Erythroblast (primary cell): ENCODE results near the gene ZNF189.
A peak's percentile ranks its signal among the peaks of the same experiment; 100 is the strongest.

ENCODE experiments used
- DNase-seq, 2 experiments: peaks; one replicate each; lab custom pipeline; 2025; lab: John Stamatoyannopoulos, UW
- GATA1 ChIP-seq: IDR thresholded peaks from 2 replicates; pipeline ENCODE4 v1.6.1; 2011; ENCODE audit warnings: low read depth, mild to moderate bottlenecking, control low read depth, low read length, moderate library complexity
- POLR2A ChIP-seq: IDR thresholded peaks from 2 replicates; pipeline ENCODE4 v1.6.1; 2011; ENCODE audit warnings: mild to moderate bottlenecking, low read length

ZNF189 gene

DNA sequence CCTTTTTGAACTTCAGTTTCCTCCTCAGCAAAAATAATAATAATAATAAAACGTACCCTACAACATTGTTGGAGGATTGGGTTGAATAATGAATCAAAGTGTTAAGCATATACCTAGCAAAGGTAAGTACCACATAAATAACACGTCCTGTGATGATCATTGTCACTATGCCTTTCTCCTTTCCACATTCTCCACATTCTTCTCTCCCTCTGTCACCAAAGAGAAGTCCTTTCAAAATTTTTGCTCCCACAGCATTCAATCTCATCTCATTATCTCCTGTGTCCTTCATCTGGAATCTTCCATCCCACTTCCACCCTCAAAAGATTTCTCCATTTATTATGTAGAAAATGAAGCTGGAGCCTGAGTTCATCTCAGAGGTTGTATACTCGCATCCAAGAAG is 44.1 kb downstream of the ZNF189 start:
- TF ChIP-seq POLR2A (no peak), GATA1 (no peak)
- DNase-seq = no peak

DNA sequence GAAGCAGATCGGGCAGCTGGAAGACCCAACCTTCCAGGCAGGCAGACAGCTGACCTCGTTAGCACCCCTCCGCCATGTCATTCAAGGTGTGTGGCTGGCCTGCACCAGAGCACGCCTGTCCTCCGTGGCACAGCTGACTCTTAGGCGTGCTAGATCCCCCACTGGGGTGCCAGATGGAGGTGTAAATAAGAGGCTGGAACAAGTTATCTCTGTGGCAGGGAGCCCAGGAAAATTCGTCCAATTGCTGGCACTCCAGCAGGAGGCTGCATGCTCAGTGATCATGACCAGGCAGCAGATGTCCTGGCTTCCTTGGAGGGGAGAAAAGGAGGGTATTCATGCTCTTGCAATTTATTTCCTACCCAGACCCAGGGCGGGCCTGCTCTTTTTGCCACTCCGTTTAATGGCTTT is 44.7 kb downstream of the ZNF189 start:
- DNase-seq = no peak
- no peak for TF ChIP-seq POLR2A
- TF ChIP-seq GATA1 = no peak

DNA sequence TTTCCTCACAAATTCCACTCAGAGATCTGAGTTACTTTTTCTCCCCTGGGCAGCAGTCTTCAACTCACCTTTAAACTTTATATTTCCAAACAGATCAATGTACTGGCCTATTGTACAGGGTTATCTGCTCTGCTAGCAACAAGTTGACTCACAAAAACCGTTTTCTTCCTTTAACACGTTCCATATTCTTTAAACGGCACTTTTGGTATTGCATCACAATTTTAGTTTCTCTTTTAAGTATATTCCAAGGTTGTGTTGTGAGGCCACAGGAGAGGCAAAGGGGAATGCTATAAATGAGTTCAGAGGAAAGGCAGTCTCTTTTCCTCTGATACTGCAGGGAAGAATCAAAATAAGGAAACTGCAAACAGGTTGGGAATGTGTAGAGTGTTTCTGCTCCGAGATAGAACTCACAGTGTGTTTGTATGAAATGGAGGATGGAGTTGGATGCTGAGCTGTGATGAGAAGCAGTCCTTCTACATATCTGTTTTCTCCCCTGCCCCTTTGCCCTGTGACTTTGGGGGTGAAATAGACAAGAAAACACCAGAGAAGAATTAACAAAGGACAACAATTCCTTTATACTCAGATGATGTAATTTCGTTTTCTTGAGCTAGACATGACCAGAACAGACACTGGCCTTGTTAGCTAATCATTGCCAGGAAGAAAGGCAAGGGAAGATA is 46.8 kb downstream of the ZNF189 start:
- TF ChIP-seq GATA1 = no peak
- TF ChIP-seq POLR2A = no peak
- no peak for DNase-seq

DNA sequence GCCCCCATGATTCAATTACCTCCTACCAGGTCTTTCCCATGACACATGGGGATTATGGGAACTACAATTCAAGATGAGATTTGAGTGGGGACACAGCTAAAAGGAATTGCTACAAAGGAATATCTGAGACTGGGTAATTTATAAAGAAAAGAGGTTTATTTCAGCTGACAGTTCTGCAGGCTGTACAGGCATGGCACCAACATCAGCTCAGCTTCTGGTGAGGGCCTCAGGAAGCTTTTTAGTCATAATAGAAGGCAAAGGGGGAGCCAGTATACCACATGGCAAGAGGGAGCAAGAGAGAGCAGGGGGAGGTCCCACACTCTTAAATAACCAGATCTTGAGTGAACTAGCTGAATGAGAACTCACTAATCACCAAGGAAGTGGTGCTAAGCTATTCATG is 48.1 kb downstream of the ZNF189 start:
- no peak for DNase-seq
- no peak for TF ChIP-seq GATA1
- no peak for TF ChIP-seq POLR2A

DNA sequence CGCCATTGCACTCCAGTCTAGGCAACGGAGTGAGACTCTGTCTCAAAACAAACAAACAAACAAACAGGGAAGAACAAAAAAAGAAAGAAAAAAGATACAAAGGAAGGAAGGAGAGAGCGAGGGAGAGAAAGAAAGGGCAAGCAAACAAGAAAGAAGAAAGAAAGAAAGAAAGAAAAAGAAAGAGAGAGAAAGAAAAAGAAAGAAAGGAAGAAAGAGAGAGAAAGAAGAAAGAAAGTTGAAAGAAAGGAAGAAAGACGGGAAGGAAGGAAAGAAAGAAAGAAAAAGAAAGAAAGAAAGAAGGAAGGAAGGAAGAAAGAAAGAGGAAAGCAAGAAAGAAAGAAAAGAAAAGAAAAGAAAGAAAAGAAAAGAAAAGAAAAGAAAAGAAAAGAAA is 50.0 kb downstream of the ZNF189 start:
- no peak for TF ChIP-seq POLR2A
- no peak for TF ChIP-seq GATA1
- DNase-seq = no peak

DNA sequence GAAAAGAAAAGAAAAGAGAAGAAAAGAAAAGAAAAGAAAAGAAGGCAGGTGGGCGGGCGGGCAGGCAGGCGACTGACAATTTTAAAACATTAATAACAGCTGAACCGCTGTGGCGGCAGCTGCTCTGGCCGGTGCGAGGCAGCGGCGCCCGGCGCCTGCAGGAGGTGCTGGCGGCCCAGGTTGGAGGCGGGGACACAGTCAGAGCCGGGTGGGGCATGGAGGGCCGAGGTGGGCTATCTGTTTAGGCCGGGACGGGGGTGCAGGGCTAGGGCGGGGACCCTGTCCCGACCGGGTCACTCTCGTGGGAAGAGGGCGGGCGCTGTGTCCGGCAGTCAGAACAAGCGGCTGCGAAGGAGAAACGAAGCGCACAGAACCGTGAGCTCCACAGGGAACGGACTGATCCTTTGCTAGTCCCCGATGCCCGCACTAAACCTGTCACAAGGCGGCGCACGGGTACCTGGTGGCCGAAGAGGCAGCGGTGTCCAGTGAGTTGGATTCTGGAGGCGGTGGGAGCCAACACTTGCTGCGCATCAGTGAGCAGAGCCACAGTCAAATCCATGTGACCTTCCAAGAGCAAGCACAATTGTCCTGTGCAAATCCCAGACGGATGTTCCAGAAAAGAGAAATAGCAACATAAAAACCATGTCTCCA is 50.5 kb downstream of the ZNF189 start:
- DNase-seq = peak; percentile 78 to 79
- TF ChIP-seq POLR2A (no peak), GATA1 (no peak)

DNA sequence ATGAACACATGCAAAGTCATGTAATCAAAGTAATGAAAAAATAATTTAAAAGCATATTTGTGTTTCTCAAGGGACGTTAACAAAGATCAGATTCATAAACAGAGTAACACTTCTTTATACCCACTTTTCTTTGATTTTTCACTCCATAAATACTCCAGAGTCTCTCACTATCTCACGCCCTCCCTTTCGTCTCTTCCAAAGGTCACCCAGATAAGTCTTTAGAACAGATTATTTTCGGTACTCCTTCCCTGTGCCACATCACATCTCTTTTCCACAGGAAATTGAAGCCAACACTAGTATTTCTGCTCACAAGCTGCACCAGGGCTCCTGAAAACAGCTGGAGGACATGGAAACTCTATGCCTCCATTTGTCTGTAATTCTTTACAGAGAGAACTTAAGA is 52.3 kb downstream of the ZNF189 start:
- TF ChIP-seq POLR2A (no peak), GATA1 (no peak)
- no peak for DNase-seq

DNA sequence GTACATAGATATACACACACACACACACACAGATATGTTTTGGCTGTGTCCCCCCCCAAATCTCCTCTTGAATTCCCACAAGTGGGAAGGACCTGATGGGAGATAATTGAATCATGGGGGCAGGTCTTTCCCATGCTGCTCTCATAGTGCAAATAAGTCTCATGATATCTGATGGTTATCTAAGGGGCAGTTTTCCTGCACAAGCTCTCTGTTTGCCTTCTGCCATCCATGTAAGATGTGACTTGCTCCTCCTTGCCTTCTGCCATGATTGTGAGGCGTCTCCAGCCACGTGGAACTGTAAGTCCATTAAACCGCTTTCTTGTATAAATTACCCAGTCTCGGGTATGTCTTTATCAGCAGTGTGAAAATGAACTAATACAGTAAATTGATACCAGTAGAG is 52.8 kb downstream of the ZNF189 start:
- TF ChIP-seq POLR2A (no peak), GATA1 (no peak)
- no peak for DNase-seq

DNA sequence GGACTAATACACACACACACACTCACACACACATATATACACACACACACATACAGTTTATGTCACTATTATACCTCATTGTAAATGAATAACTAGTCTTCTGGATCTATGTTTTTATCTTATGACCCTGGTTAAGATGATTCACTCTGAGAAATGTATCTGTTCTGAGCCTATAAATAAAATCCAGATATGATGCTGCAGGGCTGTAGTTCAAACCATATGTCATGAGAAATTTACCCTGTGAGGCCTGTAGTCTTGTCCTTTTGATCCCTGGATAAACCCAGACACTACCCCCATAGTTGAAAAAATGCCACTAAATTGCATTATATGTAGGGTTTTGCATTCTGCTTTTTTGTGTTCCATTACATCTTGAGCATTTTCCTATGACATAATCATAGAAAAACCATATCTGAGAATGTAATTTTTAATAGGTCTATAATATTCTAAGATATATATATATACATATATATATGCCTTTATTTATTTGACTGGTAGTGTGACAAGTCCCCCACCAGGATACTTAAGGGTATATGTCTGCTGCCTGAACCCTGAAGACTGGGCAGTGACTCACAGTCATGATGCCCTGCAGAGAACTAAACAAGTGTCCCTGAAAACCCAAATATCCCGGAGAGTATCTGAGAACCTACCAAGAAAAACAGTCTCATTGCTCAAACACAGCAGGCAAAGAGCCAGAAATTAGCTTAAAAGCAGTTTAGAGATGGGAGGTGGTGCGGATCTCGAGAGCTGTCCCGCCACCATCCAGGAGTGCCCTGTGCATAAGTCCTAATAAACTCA is 55.3 kb downstream of the ZNF189 start:
- no peak for DNase-seq
- TF ChIP-seq POLR2A (no peak), GATA1 (no peak)

DNA sequence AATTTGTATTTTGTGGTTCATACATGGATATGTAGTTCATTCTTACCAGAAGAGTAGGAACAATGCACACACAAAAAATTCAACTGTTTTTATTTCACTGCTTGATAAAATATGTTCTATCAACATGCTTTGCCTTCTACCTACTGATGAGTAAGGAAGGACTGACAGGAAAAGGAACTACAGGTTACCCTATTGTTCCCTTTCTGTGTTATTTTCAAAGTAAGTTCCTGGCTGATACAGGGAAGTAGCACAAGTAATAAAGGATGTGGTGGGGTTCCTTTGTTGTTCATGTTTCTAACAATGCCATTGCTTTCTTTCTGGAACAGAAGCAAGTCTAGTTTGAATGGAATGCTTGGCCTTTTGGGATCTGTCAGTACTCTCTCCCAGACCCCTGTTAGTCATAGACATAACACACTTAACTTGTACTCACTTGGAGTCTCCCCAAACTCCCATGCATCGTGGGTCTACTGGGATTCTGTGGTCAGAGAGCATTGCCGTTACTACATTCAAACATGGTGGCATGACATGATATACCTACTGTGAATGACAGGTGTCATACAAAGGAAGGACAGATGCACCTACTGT is 57.1 kb downstream of the ZNF189 start:
- no peak for TF ChIP-seq GATA1
- TF ChIP-seq POLR2A = no peak
- no peak for DNase-seq

DNA sequence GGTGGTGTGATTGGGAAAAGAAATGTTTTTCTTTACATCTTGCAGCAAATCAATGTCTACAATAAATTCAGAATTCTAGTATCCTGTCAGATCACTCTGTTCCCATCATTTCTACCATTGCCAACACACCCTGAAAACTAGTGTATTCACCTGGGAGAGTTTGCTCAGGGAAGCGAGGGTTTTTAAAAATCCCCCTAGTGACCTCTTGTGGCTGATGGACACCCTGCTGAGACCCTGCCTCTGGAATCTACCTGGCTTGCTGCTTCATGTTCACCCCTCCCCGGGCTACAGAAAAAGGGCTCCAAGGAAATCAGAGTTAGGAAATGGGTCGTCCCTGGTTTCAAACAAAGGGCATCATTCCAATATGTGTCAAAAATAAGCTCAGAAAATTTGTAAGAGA is 58.4 kb downstream of the ZNF189 start:
- TF ChIP-seq POLR2A = no peak
- DNase-seq = no peak

DNA sequence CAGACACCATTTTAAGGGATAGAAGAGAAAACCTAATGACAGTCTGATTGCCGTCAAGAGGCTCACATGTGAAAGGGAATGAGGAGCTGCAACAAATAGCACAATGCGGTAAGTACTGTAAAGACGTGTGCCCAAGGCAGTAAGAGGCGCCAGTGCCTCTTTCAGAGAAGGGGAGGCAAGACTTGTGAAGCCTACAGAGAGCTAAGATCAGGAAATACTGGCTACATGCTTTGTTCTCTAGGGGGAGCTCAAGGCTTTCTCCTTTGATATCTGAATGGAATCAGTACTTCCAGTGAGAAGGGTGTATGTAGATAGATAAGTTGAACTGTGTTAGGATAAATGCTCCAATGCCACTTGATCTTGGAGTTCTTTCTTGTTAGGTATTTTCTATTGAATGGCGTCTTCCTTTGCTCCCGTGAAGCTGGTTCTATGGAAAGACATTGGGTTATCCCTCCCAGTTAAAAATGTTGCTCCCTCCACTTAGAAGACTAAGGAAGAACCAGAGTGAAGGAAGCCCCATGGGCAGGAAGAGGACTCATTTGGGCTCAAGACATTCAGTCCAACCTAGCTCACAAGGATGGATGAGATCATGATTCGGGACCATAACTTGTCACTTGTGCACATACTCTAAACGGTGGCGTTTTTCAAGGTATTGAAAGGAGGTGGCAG is 60.4 kb downstream of the ZNF189 start:
- DNase-seq = peak; percentile 54 to 69

More for the DNA sequence above, 60.4 kb downstream of the ZNF189 start:
- TF ChIP-seq GATA1 = no peak
- TF ChIP-seq POLR2A = no peak
